ENCODE measurements around the gene ZNF784.

Gene ZNF784

GRCh38 chr19:55643003-55643886 lies 18.9 kb upstream of the ZNF784 start, which contains the start of gene ZNF581:
TSS of gene ZNF581 (plus strand) at chr19:55643649. CDS start at chr19:55644572, 923 bp downstream.
- no peak for DNase-seq (ENCODE audit: low read depth, low spot score)

- no peak for DNase-seq (ENCODE audit: low read depth, low spot score)
Measured at GRCh38 chr19:55642153-55643002, 18.0 kb upstream of the ZNF784 start.

- no peak for DNase-seq (ENCODE audit: low read depth, low spot score)
Measured at GRCh38 chr19:55641426-55642152, 17.2 kb upstream of the ZNF784 start.

GRCh38 chr19:55640577-55641425 lies 16.4 kb upstream of the ZNF784 start, which contains the start of gene ZNF580:
TSS of gene ZNF580 (plus strand) at chr19:55641002. CDS start at chr19:55642509, 1,507 bp downstream.
- no peak for DNase-seq (ENCODE audit: low read depth, low spot score)

- no peak for DNase-seq (ENCODE audit: low read depth, low spot score)
Measured at GRCh38 chr19:55640043-55640576, 15.7 kb upstream of the ZNF784 start.

GRCh38 chr19:55638864-55639359 lies 14.5 kb upstream of the ZNF784 start:
- no peak for DNase-seq (ENCODE audit: low read depth, low spot score)

- no peak for DNase-seq (ENCODE audit: low read depth, low spot score)
Measured at GRCh38 chr19:55637534-55637933, 13.2 kb upstream of the ZNF784 start.

GRCh38 chr19:55636723-55637122 lies 12.4 kb upstream of the ZNF784 start:
- DNase-seq (ENCODE audit: low read depth, low spot score) = no peak

GRCh38 chr19:55635856-55636440 lies 11.6 kb upstream of the ZNF784 start:
- DNase-seq (ENCODE audit: low read depth, low spot score) = no peak

GRCh38 chr19:55635334-55635717 lies 11.0 kb upstream of the ZNF784 start:
- no peak for DNase-seq (ENCODE audit: low read depth, low spot score)

- DNase-seq (ENCODE audit: low read depth, low spot score) = no peak
Measured at GRCh38 chr19:55633861-55634260, 9.5 kb upstream of the ZNF784 start.

- DNase-seq (ENCODE audit: low read depth, low spot score) = no peak
Measured at GRCh38 chr19:55632463-55632834, 8.1 kb upstream of the ZNF784 start.

GRCh38 chr19:55626350-55626749 lies 2.0 kb upstream of the ZNF784 start:
- no peak for DNase-seq (ENCODE audit: low read depth, low spot score)

- DNase-seq (ENCODE audit: low read depth, low spot score) = no peak
Measured at GRCh38 chr19:55625004-55625326, 599 bp upstream of the ZNF784 start.

GRCh38 chr19:55623561-55623960 lies 805 bp downstream of the ZNF784 start:
- no peak for DNase-seq (ENCODE audit: low read depth, low spot score)

GRCh38 chr19:55623130-55623529 lies 1.2 kb downstream of the ZNF784 start:
- DNase-seq (ENCODE audit: low read depth, low spot score) = no peak

- DNase-seq (ENCODE audit: low read depth, low spot score) = no peak
Measured at GRCh38 chr19:55622242-55622969, 2.0 kb downstream of the ZNF784 start.

- no peak for DNase-seq (ENCODE audit: low read depth, low spot score)
Measured at GRCh38 chr19:55621673-55622231, 2.6 kb downstream of the ZNF784 start.

- no peak for DNase-seq (ENCODE audit: low read depth, low spot score)
Measured at GRCh38 chr19:55621205-55621672, 3.1 kb downstream of the ZNF784 start.
